GM10266 (cell line): Measurements from ENCODE around the gene UROS.
A peak's percentile ranks its signal among the peaks of the same experiment; 100 is the strongest.

Experiments used
- DNase-seq: peaks from one replicate; pipeline ENCODE4 v3.0.0; 2012; ENCODE audit errors: extremely low spot score
- CTCF ChIP-seq: IDR thresholded peaks from 2 replicates; pipeline ENCODE4 v1.5.1; 2012; ENCODE audit warnings: mild to moderate bottlenecking, low read depth; ENCODE audit not compliant: control insufficient read depth, insufficient read depth; ENCODE audit errors: missing control alignments

Gene UROS

DNA sequence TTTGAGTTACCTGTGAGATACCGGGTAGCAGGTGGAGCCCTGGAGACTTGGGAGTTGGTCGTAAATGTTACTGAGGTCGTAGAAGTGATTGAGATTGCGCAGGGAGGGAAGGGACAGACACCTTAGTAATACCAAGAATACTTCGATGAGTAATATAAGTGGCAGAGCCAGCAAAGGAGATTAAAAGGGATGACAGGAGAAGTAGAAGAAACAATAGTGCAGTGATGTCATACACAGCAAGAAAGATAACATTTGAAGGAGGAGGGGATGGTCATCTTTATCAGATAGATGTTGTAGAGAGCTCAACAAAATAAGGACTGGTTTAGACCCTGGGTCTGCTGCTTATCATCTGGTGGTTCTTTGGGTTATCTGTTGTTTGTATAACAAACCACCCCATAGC lies 5.3 kb upstream of the UROS start:
- TF ChIP-seq CTCF: no peak
- no peak for DNase-seq

- no peak for DNase-seq
- TF ChIP-seq CTCF: no peak
Observed at GRCh38 chr10:125827133-125827532, 4.1 kb upstream of the UROS start.

DNA sequence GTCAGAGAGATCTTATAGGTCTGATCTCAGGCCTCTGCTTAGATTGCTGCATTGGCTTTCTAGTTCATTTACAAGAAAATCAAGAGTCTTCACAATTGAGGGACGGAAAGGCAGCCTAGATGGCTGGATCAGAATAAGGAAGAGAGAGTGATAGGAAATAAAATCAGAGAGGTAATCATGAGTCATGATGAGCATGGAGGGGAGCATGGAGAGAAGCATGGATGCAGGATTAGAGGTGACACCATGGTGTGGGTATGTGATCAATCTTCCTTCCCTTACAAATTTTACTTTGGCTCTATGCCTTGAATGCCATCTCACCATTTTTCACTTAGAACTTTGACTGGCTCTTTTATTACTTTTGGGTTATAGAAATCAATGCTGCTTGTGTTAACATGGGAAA lies 1.7 kb upstream of the UROS start:
- no peak for TF ChIP-seq CTCF
- DNase-seq: no peak

GRCh38 chr10:125823663-125824251 lies 699 bp upstream of the UROS start:
- no peak for DNase-seq

DNA sequence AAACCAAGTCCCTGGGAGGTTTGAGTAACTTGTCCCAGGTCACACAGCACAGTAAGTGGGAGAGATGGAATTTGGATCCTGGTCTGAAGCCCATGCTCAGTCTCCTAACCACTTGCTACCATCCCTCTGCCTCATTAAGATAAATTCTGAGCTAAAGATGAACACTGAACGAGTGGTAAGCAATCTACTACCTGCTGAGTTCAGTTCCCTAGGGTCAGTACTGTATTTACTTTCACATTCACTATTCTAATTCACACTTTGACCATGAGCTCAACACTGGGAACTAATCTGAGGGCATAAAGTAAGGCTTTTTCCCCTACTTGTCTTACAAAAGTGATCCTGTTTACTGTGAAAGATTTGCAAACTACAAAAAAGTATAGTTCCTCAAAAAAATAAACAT lies 2.4 kb downstream of the UROS start:
- DNase-seq: peak; percentile 49
- no peak for TF ChIP-seq CTCF

More at GRCh38 chr10:125823663-125824251, 699 bp upstream of the UROS start:
- no peak for TF ChIP-seq CTCF

DNA sequence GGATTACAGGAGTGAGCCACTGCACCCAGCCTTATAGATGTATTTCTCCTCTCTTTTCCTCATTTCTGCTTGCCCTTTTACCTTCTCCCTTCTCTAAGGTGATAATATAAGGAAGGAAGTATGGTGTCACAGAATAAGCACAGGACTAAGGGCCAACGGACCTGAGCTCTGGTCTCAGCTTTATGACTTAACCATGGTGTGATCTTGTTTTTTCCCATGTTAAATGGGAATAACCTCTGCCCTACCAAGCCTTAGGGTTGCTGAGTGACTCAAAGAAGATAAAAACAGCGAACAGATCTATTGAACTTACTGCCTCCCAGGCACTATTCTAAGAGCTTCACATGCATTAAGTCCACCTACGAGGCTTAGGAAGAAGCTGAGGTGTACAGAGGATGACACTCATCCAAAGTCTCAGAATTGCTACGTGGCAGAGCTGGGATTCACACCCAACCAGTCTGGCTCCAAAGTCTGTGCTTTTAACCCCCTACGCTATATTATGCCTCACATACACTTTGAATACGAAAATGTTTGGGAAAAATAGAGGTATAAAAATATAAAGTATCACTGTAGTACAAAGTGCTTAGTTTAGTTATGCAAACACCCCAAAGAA lies 5.6 kb downstream of the UROS start:
- TF ChIP-seq CTCF: no peak
- no peak for DNase-seq

DNA sequence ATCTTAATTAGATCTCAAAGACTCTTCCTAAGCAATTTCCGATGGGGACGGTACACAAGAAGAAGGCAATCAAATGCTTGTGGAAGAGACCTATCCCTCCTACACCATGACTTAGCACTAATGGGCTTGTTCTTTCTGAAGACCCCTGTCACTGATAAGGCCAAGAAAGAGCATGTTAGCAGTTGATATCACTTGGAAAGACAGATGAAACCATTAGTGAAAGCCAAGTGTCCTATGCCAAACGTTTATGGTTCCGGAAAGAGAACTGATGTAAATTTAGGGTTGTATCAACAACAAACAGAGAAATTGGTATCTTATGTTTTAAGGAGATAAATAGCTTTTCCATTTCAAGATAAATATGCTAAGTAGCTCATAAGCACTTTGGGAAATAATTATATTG lies 6.5 kb downstream of the UROS start:
- TF ChIP-seq CTCF: no peak

More for the DNA sequence above, 6.5 kb downstream of the UROS start:
- DNase-seq: no peak
